Mammary epithelial cell (primary cell): Measurements from ENCODE around the gene POC1B.

Experiments used
- EZH2 ChIP-seq: IDR thresholded peaks from 2 replicates; pipeline ENCODE4 v1.6.1; 2012; ENCODE audit warnings: low read length, inconsistent platforms, borderline replicate concordance
- TF ChIP-seq, protein P1 (sequence below), 2 donors: IDR thresholded peaks in 1 of 2; conservative IDR thresholded peaks in 1 of 2; 2 replicates each; pipeline ENCODE4 v1.5.1; 2011 to 2012; ENCODE audit warnings: inconsistent platforms in 2 of 2, low read length in 2 of 2, mild to moderate bottlenecking in 2 of 2, control low read depth in 1 of 2, low read depth in 1 of 2; ENCODE audit not compliant: insufficient read depth in 1 of 2; ENCODE audit errors: extremely low read depth in 1 of 2

DNA sequence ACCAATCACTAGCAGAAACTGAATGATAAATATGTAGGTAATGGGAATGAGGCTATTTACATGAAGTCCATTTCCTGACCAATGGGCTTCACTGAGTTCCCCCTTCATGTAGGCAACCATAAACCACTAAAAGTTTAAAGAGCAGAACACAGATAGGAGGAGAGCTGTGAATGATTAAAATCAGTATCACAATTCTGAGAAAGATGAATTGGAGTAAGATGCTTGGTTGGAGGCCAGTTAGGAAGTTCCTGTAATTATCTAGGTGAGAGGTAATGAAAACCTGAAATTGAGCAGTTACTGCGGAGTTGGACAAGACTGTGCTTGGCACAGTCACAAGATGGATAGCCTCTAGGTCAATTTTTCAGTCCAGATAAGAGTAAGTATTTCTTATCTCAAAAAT, 57.8 kb downstream of the POC1B start:
- TF ChIP-seq, protein P1, sequence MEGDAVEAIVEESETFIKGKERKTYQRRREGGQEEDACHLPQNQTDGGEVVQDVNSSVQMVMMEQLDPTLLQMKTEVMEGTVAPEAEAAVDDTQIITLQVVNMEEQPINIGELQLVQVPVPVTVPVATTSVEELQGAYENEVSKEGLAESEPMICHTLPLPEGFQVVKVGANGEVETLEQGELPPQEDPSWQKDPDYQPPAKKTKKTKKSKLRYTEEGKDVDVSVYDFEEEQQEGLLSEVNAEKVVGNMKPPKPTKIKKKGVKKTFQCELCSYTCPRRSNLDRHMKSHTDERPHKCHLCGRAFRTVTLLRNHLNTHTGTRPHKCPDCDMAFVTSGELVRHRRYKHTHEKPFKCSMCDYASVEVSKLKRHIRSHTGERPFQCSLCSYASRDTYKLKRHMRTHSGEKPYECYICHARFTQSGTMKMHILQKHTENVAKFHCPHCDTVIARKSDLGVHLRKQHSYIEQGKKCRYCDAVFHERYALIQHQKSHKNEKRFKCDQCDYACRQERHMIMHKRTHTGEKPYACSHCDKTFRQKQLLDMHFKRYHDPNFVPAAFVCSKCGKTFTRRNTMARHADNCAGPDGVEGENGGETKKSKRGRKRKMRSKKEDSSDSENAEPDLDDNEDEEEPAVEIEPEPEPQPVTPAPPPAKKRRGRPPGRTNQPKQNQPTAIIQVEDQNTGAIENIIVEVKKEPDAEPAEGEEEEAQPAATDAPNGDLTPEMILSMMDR (conservative IDR thresholded peaks at IDR 0.05 in 1 of 2, IDR thresholded peaks at IDR 0.05 in 1 of 2; ENCODE audit: extremely low read depth in 1 of 2, insufficient read depth in 1 of 2, low read depth in 1 of 2, low read length in 2 of 2) = no peak
- no peak for TF ChIP-seq EZH2
